Effector memory CD8-positive, alpha-beta T cell (primary cell): ENCODE results near the gene DUSP22.

Experiments
- ATAC-seq: fragments of 150-1000 bp; cut with Tn5 transposase; replicated peaks from 2 replicates; pipeline ENCODE4 v1.10.0; 2021; ENCODE audit warnings: mild to moderate bottlenecking, moderate library complexity
- DNase-seq, 3 experiments: peaks; one replicate each; pipeline ENCODE4 v3.0.0; 2021
- H3K27ac Mint-ChIP-seq, 2 donors: one replicate each; pipeline ENCODE4 v1.8.0; 2022; ENCODE audit warnings: mild to moderate bottlenecking in 2 of 2, mixed read lengths in 2 of 2, moderate library complexity in 2 of 2
- H3K27me3 Mint-ChIP-seq, 2 donors: one replicate each; pipeline ENCODE4 v1.8.0; 2022; ENCODE audit warnings: mixed read lengths in 2 of 2
- H3K36me3 Mint-ChIP-seq: one replicate; pipeline ENCODE4 v1.8.0; 2022; ENCODE audit warnings: mild to moderate bottlenecking, moderate library complexity, mixed read lengths; ENCODE audit not compliant: insufficient read depth
- H3K4me1 Mint-ChIP-seq, 2 donors: one replicate each; pipeline ENCODE4 v1.8.0; 2022; ENCODE audit warnings: low read depth in 2 of 2, mixed read lengths in 2 of 2
- H3K4me3 Mint-ChIP-seq, 2 donors: one replicate each; pipeline ENCODE4 v1.8.0; 2022; ENCODE audit warnings: mild to moderate bottlenecking in 2 of 2, mixed read lengths in 2 of 2, moderate library complexity in 2 of 2
- H3K9me3 Mint-ChIP-seq, 2 donors: one replicate each; pipeline ENCODE4 v1.8.0; 2022; ENCODE audit warnings: mixed read lengths in 2 of 2

The DUSP22 gene

GRCh38 chr6:303948-304558, 11.8 kb downstream of the DUSP22 start:
- H3K9me3 Mint-ChIP-seq = no peaks in the 10 kb centered on the region
- ATAC-seq (no peak), DNase-seq (no peak)
- H3K27me3 Mint-ChIP-seq = no peaks in the 10 kb centered on the region
- H3K27ac Mint-ChIP-seq = no peak overlapping the region
- no peak overlapping the region for H3K4me3 Mint-ChIP-seq
- peaks cover 3% of the 10 kb centered on the region for H3K36me3 Mint-ChIP-seq
- peaks cover 4 to 13% of the 10 kb centered on the region in 2 donors for H3K4me1 Mint-ChIP-seq

DNA sequence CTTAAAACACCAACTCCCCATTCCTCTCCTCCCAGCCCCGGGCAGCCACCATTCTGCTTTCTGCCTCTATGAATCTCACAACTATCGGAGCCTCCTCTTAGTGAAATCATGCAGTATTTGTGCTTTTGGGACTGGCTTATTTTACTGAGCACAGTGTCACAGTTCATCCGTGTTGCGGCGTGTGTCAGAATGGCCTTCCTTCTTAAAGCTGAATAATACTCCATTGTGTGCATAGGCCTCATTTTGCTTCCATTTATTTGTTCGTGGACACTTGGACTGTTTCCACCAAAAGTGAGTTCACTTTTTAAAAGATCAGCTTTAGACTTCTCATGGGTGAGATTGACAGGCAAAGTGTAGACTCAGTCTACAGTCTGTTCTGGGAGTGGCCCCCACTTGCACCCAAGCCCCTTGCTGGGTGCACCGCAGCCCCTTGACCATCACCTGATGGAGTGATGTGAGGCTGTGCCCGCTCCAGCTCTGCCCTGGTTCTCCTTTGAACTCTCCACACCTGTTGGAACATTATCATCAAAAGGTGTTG, 12.6 kb downstream of the DUSP22 start:
- ATAC-seq (no peak), DNase-seq (no peak)
- H3K9me3 Mint-ChIP-seq = no peaks in the 10 kb centered on the region
- peaks cover 3% of the 10 kb centered on the region for H3K36me3 Mint-ChIP-seq
- no peaks in the 10 kb centered on the region for H3K27me3 Mint-ChIP-seq
- H3K27ac Mint-ChIP-seq = no peak overlapping the region
- peaks cover 4 to 13% of the 10 kb centered on the region in 2 donors for H3K4me1 Mint-ChIP-seq
- H3K4me3 Mint-ChIP-seq = no peak overlapping the region

- no peak overlapping the region for H3K4me3 Mint-ChIP-seq
- H3K9me3 Mint-ChIP-seq = no peaks in the 10 kb centered on the region
- H3K27ac Mint-ChIP-seq = no peak overlapping the region
- peaks cover 4 to 13% of the 10 kb centered on the region in 2 donors for H3K4me1 Mint-ChIP-seq
- peaks cover 7% of the 10 kb centered on the region for H3K36me3 Mint-ChIP-seq
- no peaks in the 10 kb centered on the region for H3K27me3 Mint-ChIP-seq
- no peak for DNase-seq
- ATAC-seq = no peak
Measured at GRCh38 chr6:305371-306206, 13.3 kb downstream of the DUSP22 start.

GRCh38 chr6:306641-307061, 14.4 kb downstream of the DUSP22 start:
- Mint-ChIP-seq H3K4me1 (peaks cover 4 to 14% of the 10 kb centered on the region in 2 donors), H3K27ac (no peak overlapping the region), H3K9me3 (no peaks in the 10 kb centered on the region), H3K36me3 (peaks cover 7% of the 10 kb centered on the region), H3K27me3 (no peaks in the 10 kb centered on the region), H3K4me3 (no peak overlapping the region)
- DNase-seq (no peak), ATAC-seq (no peak)

GRCh38 chr6:307065-307814, 15.0 kb downstream of the DUSP22 start:
- no peaks in the 10 kb centered on the region for H3K9me3 Mint-ChIP-seq
- H3K36me3 Mint-ChIP-seq = peaks cover 7% of the 10 kb centered on the region
- H3K4me3 Mint-ChIP-seq = no peak overlapping the region
- H3K27me3 Mint-ChIP-seq = no peaks in the 10 kb centered on the region
- DNase-seq (no peak), ATAC-seq (no peak)
- H3K4me1 Mint-ChIP-seq = peaks cover 8 to 20% of the 10 kb centered on the region in 2 donors
- H3K27ac Mint-ChIP-seq = no peak overlapping the region

DNA sequence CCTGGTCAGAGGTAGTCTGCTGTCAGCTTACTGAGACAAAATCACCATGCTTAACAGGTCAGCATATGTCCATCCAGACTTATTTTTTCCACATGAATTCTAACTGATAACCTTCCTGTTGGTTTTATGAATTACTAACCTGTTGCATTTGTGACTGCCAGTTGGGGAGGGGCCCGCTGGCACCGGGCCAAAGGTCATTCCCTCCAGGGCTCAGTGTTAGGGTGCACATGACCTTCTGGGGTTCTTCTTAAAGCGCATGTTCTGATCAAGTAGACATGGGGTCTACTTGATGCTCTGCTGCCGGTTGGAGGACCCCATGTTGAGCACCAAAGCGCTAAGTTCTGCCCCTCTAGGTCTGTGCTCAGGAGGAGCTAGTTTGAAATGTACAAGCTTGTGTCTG, 15.6 kb downstream of the DUSP22 start:
- peaks cover 12 to 26% of the 10 kb centered on the region in 2 donors for H3K4me1 Mint-ChIP-seq
- H3K4me3 Mint-ChIP-seq = no peak overlapping the region
- no peaks in the 10 kb centered on the region for H3K9me3 Mint-ChIP-seq
- H3K27ac Mint-ChIP-seq = peak overlapping the region in 1 of 2 donors; percentile 15
- ATAC-seq (no peak), DNase-seq (no peak)
- H3K27me3 Mint-ChIP-seq = no peaks in the 10 kb centered on the region
- H3K36me3 Mint-ChIP-seq = peaks cover 7% of the 10 kb centered on the region

DNA sequence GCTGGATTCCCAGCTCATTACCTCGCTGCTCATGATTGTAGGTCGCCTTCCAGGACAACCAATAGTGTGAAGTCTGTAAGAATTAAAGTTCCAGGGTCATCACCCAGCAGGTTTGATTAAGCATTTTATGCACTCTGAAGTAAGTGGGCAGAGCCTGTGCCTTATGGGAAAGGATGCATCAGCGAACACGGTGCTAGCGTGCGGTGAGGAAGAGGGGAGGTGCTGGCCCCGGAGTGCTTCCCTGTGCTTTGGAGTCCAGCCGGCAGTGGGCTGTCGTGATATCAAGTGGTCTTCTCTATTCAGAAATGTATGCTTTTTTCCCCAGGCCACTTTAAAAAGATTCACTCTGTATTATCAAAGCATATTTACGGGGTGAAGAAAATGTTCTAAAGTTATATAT, 16.0 kb downstream of the DUSP22 start:
- DNase-seq (no peak), ATAC-seq (no peak)
- no peaks in the 10 kb centered on the region for H3K9me3 Mint-ChIP-seq
- H3K27me3 Mint-ChIP-seq = no peaks in the 10 kb centered on the region
- no peak overlapping the region for H3K4me3 Mint-ChIP-seq
- H3K36me3 Mint-ChIP-seq = peaks cover 7% of the 10 kb centered on the region
- peak overlapping the region in 1 of 2 donors; percentile 15 for H3K27ac Mint-ChIP-seq
- peaks cover 16 to 30% of the 10 kb centered on the region in 2 donors for H3K4me1 Mint-ChIP-seq

GRCh38 chr6:308768-309167, 16.5 kb downstream of the DUSP22 start:
- DNase-seq (no peak), ATAC-seq (no peak)
- Mint-ChIP-seq H3K4me1 (peaks cover 17 to 33% of the 10 kb centered on the region in 2 donors), H3K27ac (no peak overlapping the region), H3K4me3 (no peak overlapping the region), H3K27me3 (no peaks in the 10 kb centered on the region), H3K36me3 (peaks cover 7% of the 10 kb centered on the region), H3K9me3 (no peaks in the 10 kb centered on the region)

DNA sequence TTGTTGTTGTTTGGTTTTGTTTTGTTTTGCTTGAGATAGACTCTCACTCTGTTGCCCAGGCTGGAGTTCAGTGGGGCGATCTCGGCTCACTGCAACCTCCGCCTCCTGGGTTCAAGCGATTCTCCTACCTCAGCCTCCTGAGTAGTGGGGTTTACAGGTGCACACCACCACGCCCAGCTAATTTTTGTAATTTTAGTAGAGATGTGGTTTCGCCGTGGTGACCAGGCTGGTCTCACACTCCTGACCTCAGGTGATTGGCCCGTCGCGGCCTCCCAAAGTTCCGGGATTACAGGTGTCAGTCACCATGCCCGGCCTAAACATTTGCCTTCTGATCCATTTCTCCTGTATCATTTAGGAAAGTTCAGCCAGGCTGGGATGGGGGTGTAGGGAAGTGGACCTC, 17.7 kb downstream of the DUSP22 start:
- H3K27me3 Mint-ChIP-seq = no peaks in the 10 kb centered on the region
- H3K27ac Mint-ChIP-seq = peak overlapping the region in 1 of 2 donors; percentile 9
- H3K36me3 Mint-ChIP-seq = peaks cover 3% of the 10 kb centered on the region
- ATAC-seq (no peak), DNase-seq (no peak)
- peaks cover 19 to 32% of the 10 kb centered on the region in 2 donors for H3K4me1 Mint-ChIP-seq
- no peak overlapping the region for H3K4me3 Mint-ChIP-seq
- no peaks in the 10 kb centered on the region for H3K9me3 Mint-ChIP-seq

- no peaks in the 10 kb centered on the region for H3K27me3 Mint-ChIP-seq
- H3K36me3 Mint-ChIP-seq = peaks cover 3% of the 10 kb centered on the region
- H3K4me1 Mint-ChIP-seq = peaks cover 20 to 32% of the 10 kb centered on the region in 2 donors
- H3K27ac Mint-ChIP-seq = no peak overlapping the region
- no peaks in the 10 kb centered on the region for H3K9me3 Mint-ChIP-seq
- H3K4me3 Mint-ChIP-seq = no peak overlapping the region
- no peak for ATAC-seq
- DNase-seq = no peak
Measured at GRCh38 chr6:310671-311070, 18.4 kb downstream of the DUSP22 start.

GRCh38 chr6:311679-312220, 19.5 kb downstream of the DUSP22 start:
- ATAC-seq (no peak), DNase-seq (no peak)
- Mint-ChIP-seq H3K9me3 (no peaks in the 10 kb centered on the region), H3K36me3 (peaks cover 3% of the 10 kb centered on the region), H3K4me1 (peaks cover 20 to 32% of the 10 kb centered on the region in 2 donors), H3K27me3 (no peaks in the 10 kb centered on the region), H3K27ac (peak overlapping the region in 1 of 2 donors; percentile 79), H3K4me3 (no peak overlapping the region)

- peak overlapping the region; percentile 41 to 51 for H3K4me3 Mint-ChIP-seq
- no peaks in the 10 kb centered on the region for H3K27me3 Mint-ChIP-seq
- ATAC-seq (peak; percentile 77), DNase-seq (no peak)
- no peaks in the 10 kb centered on the region for H3K9me3 Mint-ChIP-seq
- peaks cover 26 to 45% of the 10 kb centered on the region in 2 donors for H3K4me1 Mint-ChIP-seq
- peaks cover 3% of the 10 kb centered on the region for H3K36me3 Mint-ChIP-seq
- H3K27ac Mint-ChIP-seq = peak overlapping the region; percentile 79 to 84
Measured at GRCh38 chr6:313087-313486, 20.8 kb downstream of the DUSP22 start.

- peaks cover 3% of the 10 kb centered on the region for H3K36me3 Mint-ChIP-seq
- no peak overlapping the region for H3K27ac Mint-ChIP-seq
- no peaks in the 10 kb centered on the region for H3K9me3 Mint-ChIP-seq
- H3K4me3 Mint-ChIP-seq = no peak overlapping the region
- DNase-seq = no peak
- H3K27me3 Mint-ChIP-seq = no peaks in the 10 kb centered on the region
- ATAC-seq = no peak
- H3K4me1 Mint-ChIP-seq = peaks cover 25 to 40% of the 10 kb centered on the region in 2 donors
Measured at GRCh38 chr6:313917-314316, 21.6 kb downstream of the DUSP22 start.
